Activated CD8-positive, alpha-beta T cell treated with anti-CD3 and anti-CD28 coated beads for 36 hours (primary cell): ENCODE data around the gene NUDT3. TPM values are rescaled to one million over a fixed set of nuclear protein-coding genes. Genes with fewer than 3 reads are reported as not detected.

Experiments
- ATAC-seq: fragments of 200-7000 bp; cut with Tn5 transposase; one replicate; pipeline ENCODE4 v1.10.0; 2021; ENCODE audit warnings: mild to moderate bottlenecking, moderate library complexity
- CTCF ChIA-PET: fragments of 350-600 bp; sonication (Branson Sonifier 250); formaldehyde crosslinking; loops from one replicate; lab custom pipeline; 2021; ENCODE audit warnings: antibody characterized with exemption; lab: Charles Lee
- POLR2A ChIA-PET: fragments of 350-600 bp; sonication (Branson Sonifier 250); formaldehyde crosslinking; loops from one replicate; lab custom pipeline; 2021; ENCODE audit warnings: antibody characterized with exemption; lab: Charles Lee
- DNase-seq: peaks from one replicate; pipeline ENCODE4 v3.0.0-alpha.2; 2020
- H3K27ac Mint-ChIP-seq: one replicate; pipeline ENCODE4 v1.8.0; 2021; ENCODE audit warnings: mild to moderate bottlenecking, mixed read lengths
- H3K27me3 Mint-ChIP-seq: one replicate; pipeline ENCODE4 v1.8.0; 2021; ENCODE audit warnings: mixed read lengths
- H3K36me3 Mint-ChIP-seq: one replicate; pipeline ENCODE4 v1.8.0; 2021; ENCODE audit warnings: low read depth, mixed read lengths
- H3K4me1 Mint-ChIP-seq: one replicate; pipeline ENCODE4 v1.8.0; 2021; ENCODE audit warnings: low read depth, mixed read lengths
- H3K4me3 Mint-ChIP-seq: one replicate; pipeline ENCODE4 v1.8.0; 2021; ENCODE audit warnings: mild to moderate bottlenecking, moderate library complexity, mixed read lengths
- H3K9me3 Mint-ChIP-seq: one replicate; pipeline ENCODE4 v1.8.0; 2021; ENCODE audit warnings: mixed read lengths
- intact Hi-C: fragments of 100-400 bp; cut with micrococcal nuclease; formaldehyde crosslinking; loops from one replicate; pipeline ENCODE4 v1.10.0; 2022
- total RNA-seq, 2 experiments: library from RNA; stranded (reverse); gene quantifications; one replicate each; pipeline ENCODE4 v1.2.3, GENCODE V29; 2021
- TF ChIP-seq, protein P1 (sequence below): fragments of 200-600 bp; IDR thresholded peaks from one replicate; pipeline ENCODE4 v1.8.0; 2022; ENCODE audit warnings: antibody characterized with exemption, mild to moderate bottlenecking

Gene NUDT3
- total RNA-seq, 2 experiments from 2014 or later = 15.0 to 15.2 TPM

DNA sequence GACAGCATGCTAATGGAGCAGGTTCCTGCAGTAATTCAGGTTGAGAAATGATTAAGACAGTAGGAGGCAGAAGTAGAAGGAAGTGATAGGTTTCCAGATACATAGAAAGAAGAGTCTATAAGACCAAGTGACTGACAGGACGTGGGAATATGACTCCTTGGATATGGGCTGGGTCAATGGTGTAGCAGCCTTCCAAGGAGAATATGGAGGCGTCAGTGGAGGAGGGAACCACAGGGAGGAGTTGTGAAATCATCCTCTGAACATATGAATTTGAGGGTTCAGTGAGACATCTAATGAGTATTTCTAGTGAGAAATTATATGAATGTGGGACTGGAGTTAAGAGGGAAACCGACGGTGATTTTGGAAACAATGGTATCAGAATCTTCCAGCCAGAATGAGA lies 43.3 kb downstream of the NUDT3 start:
- no peak for DNase-seq
- H3K4me1 Mint-ChIP-seq = peaks cover 14% of the 10 kb centered on the region
- H3K9me3 Mint-ChIP-seq = no peaks in the 10 kb centered on the region
- H3K27ac Mint-ChIP-seq = no peak overlapping the region
- H3K4me3 Mint-ChIP-seq = no peak overlapping the region
- ChIA-PET POLR2A (no interaction called here), CTCF (no interaction called here)
- TF ChIP-seq, protein P1, sequence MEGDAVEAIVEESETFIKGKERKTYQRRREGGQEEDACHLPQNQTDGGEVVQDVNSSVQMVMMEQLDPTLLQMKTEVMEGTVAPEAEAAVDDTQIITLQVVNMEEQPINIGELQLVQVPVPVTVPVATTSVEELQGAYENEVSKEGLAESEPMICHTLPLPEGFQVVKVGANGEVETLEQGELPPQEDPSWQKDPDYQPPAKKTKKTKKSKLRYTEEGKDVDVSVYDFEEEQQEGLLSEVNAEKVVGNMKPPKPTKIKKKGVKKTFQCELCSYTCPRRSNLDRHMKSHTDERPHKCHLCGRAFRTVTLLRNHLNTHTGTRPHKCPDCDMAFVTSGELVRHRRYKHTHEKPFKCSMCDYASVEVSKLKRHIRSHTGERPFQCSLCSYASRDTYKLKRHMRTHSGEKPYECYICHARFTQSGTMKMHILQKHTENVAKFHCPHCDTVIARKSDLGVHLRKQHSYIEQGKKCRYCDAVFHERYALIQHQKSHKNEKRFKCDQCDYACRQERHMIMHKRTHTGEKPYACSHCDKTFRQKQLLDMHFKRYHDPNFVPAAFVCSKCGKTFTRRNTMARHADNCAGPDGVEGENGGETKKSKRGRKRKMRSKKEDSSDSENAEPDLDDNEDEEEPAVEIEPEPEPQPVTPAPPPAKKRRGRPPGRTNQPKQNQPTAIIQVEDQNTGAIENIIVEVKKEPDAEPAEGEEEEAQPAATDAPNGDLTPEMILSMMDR = no peak
- H3K27me3 Mint-ChIP-seq = no peaks in the 10 kb centered on the region
- peaks cover 4% of the 10 kb centered on the region for H3K36me3 Mint-ChIP-seq
- ATAC-seq = no peak
- intact Hi-C loops = no loop called here

DNA sequence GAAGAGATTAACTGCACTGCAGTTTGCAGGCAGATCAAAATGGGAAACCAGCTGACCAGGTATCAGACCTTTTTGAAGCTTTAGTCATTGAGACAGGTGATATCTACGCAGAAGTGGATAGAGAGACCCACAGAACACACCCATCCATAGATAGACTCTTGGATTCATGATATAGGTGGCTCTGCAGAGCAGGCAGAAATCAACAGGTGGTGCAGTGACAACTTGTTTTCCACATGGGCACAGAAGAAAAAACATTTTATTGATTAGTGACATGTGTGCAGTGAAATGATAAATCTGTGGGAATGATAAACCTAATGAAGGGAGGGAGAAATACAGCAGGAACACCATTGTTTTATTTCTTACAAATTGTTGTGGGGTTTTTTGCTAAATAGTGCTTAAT lies 45.2 kb downstream of the NUDT3 start:
- CTCF ChIA-PET = interaction anchor here (1.0 kb wide), 1 partner anchor 13 kb away, joined by 3 read pairs; no protein-coding TSS in a partner anchor
- Mint-ChIP-seq H3K27ac (no peak overlapping the region), H3K4me3 (no peak overlapping the region), H3K9me3 (no peaks in the 10 kb centered on the region), H3K27me3 (no peaks in the 10 kb centered on the region), H3K4me1 (peaks cover 27% of the 10 kb centered on the region), H3K36me3 (peaks cover 5% of the 10 kb centered on the region)
- ATAC-seq (no peak), DNase-seq (no peak)
- POLR2A ChIA-PET = interaction anchor here (1.0 kb wide), 1 partner anchor 15 kb away, joined by 3 read pairs; no protein-coding TSS in a partner anchor
- TF ChIP-seq, protein P1 = no peak
- intact Hi-C loops = no loop called here

DNA sequence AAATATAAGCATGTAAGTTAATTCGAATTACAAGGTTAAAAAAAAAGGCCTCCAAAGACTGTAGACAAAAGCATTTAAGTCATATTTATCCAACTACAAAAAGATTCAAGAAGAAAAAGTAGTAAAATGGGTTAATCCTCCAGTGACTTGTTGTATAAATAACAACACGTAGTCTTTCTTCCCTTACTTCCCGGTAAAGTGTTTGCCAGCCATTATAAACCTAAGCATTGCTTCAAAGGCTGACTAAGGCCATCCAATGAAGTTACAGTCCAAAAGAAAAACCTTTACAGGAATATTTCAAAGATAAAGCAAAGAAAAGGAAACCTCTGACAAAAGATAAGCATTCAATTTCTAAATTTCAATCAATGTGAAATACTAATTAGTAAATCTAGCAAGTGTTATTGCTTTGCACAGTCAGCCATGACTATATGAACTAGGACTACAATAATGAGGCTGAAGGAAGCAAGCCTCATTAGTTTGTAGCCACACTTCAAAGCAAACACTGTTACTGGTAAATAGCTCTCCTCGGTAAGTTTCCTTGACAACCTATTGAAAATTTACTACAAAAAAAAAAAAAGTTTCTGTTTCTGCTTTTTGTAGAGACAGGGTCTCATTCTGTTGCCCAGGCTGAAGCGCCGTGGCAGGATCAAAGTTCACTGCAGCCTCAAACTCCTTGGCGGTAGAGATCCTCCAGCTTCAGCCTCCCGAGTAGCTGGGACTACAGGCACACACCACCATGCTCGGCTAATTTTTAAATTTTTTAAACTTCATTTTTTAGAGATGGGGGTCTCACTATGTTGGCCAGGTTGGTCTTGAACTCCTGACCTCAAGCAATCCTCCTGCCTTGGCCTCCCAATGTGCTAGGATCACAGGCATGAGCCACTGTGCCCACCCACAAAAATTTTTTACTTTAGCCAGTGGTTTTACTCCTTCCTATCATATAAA lies 46.0 kb downstream of the NUDT3 start:
- POLR2A ChIA-PET = interaction anchor here (1.0 kb wide), 1 partner anchor 14 kb away, joined by 3 read pairs; no protein-coding TSS in a partner anchor

GRCh38 chr6:34343806-34344205 lies 48.7 kb downstream of the NUDT3 start:
- TF ChIP-seq, protein P1 = no peak
- Mint-ChIP-seq H3K27me3 (no peaks in the 10 kb centered on the region), H3K27ac (peak overlapping the region; percentile 14), H3K4me3 (no peak overlapping the region), H3K36me3 (peaks cover 10% of the 10 kb centered on the region), H3K9me3 (no peaks in the 10 kb centered on the region), H3K4me1 (peaks cover 31% of the 10 kb centered on the region)
- no peak for DNase-seq
- no peak for ATAC-seq
- ChIA-PET CTCF (no interaction called here), POLR2A (no interaction called here)
- intact Hi-C loops = no loop called here

More for the DNA sequence above, 46.0 kb downstream of the NUDT3 start:
- Mint-ChIP-seq H3K36me3 (peaks cover 8% of the 10 kb centered on the region), H3K4me3 (no peak overlapping the region), H3K4me1 (peaks cover 27% of the 10 kb centered on the region), H3K27me3 (no peaks in the 10 kb centered on the region), H3K9me3 (no peaks in the 10 kb centered on the region), H3K27ac (no peak overlapping the region)
- CTCF ChIA-PET = interaction anchor here (1.0 kb wide), 1 partner anchor 14 kb away, joined by 3 read pairs; no protein-coding TSS in a partner anchor
- ATAC-seq (no peak), DNase-seq (no peak)
- TF ChIP-seq, protein P1 = no peak
- intact Hi-C loops = no loop called here

DNA sequence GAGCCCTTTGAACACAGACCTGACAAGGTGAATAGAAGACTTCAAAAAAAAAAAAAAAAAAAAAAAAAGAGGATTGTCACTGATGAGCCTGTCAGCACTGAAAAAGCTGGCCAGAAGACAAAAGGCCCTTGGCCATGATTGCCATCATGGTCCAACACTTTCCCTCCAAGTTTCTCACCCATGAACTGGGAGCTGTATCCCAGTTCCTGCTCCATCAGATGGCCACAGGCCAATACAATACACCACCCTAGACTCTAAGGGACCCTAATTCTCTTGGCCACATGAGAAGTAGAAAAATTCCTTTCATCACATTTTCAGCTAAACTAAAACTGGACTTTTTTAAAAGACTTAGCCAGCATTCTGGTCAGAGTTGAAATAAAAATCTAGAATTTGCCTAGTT lies 50.2 kb downstream of the NUDT3 start:
- CTCF ChIA-PET = no interaction called here
- TF ChIP-seq, protein P1 = no peak
- no peaks in the 10 kb centered on the region for H3K27me3 Mint-ChIP-seq
- no peak overlapping the region for H3K27ac Mint-ChIP-seq
- H3K9me3 Mint-ChIP-seq = no peaks in the 10 kb centered on the region
- H3K36me3 Mint-ChIP-seq = peaks cover 10% of the 10 kb centered on the region
- intact Hi-C loops = no loop called here
- H3K4me3 Mint-ChIP-seq = no peak overlapping the region
- POLR2A ChIA-PET = no interaction called here
- ATAC-seq = no peak
- no peak for DNase-seq
- H3K4me1 Mint-ChIP-seq = peaks cover 41% of the 10 kb centered on the region
